Inferior parietal cortex (tissue), 1 donor: ENCODE data around the gene NBPF1.
"Not testable (repeated sequence)": the region's sequence is repeated elsewhere in the genome, so short reads cannot be mapped to it uniquely, and the experiment has no call there.

Experiments used
- DNase-seq: peaks from one replicate; pipeline ENCODE4 v3.0.0-alpha.2; 2016; ENCODE audit errors: extremely low spot score

The NBPF1 gene

DNA sequence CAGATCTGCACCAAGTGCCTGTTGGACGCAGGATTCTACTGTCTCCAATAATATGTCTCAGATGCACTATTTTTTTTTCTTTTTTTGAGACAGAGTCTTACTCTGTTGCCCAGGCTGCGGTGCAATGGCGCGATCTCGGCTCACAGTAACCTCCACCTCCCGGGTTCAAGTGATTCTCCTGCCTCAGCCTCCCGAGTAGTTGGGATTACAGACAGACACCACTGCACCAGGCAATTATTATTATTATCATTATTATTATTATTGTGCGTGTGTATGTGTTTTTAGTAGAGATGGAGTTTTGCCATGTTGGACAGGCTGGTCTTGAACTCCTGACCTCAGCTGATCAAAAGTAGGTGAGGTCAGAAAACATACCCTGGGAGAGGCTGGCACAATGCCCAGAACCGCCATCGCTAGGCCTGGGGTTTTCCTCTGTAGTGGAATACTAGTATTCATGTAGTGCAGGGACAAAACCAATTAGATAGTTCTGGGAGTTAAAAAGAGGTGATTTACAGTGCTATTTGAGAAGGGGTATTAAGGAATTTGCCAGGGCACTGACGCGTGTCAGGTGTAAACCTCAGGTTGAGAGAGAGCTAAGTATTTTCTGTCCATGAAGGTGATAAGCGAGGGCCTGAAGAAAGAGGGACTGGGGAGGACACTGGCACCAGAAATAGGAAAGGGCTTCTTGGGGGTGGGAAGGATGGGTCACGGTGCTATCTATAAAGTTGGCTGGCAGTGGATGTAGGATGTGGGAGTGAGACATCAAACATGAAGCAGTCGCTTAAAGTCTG lies 100.5 kb downstream of the NBPF1 start:
- DNase-seq, result not testable (repeated sequence)
